GM23338 (cell line): ENCODE results near the gene GRM8. TPM values are rescaled to one million over a fixed set of nuclear protein-coding genes. Genes with fewer than 3 reads are reported as not detected.

ENCODE experiments used
- ATAC-seq: fragments of 200-7000 bp; cut with Tn5 transposase; 3 replicates; pipeline ENCODE4 v1.9.1; 2020
- DNase-seq: peaks from one replicate; pipeline ENCODE4 v3.0.0-alpha.2; 2015; ENCODE audit warnings: low spot score
- H2AFZ ChIP-seq: fragments of 200-600 bp; sonication (generic); 2 replicates; pipeline ENCODE4 v1.8.0; 2016; ENCODE audit warnings: antibody characterized with exemption, mild to moderate bottlenecking, moderate library complexity
- H3F3A ChIP-seq: fragments of 200-600 bp; sonication (generic); replicated peaks from 2 replicates; pipeline ENCODE4 v1.8.0; 2017; ENCODE audit warnings: antibody characterized with exemption, mixed run types, low read depth
- H3K27ac ChIP-seq: fragments of 200-600 bp; sonication (generic); 2 replicates; pipeline ENCODE4 v1.6.1; 2016; ENCODE audit warnings: low read depth
- H3K27me3 ChIP-seq: fragments of 200-600 bp; sonication (generic); 2 replicates; pipeline ENCODE4 v1.8.0; 2016; ENCODE audit warnings: mild to moderate bottlenecking, mixed run types, moderate library complexity; ENCODE audit not compliant: insufficient read depth
- H3K36me3 ChIP-seq: fragments of 200-600 bp; sonication (generic); 2 replicates; pipeline ENCODE4 v1.8.0; 2016; ENCODE audit warnings: mild to moderate bottlenecking; ENCODE audit not compliant: insufficient read depth
- H3K4me1 ChIP-seq: fragments of 200-600 bp; sonication (generic); 2 replicates; pipeline ENCODE4 v1.8.0; 2016; ENCODE audit warnings: mild to moderate bottlenecking, moderate library complexity; ENCODE audit not compliant: insufficient read depth
- H3K4me2 ChIP-seq: fragments of 200-600 bp; sonication (generic); 2 replicates; pipeline ENCODE4 v1.7.1; 2017; ENCODE audit warnings: mixed run types
- H3K4me3 ChIP-seq: fragments of 200-600 bp; sonication (generic); 2 replicates; pipeline ENCODE4 v1.6.1; 2016; ENCODE audit warnings: mixed run types
- H3K79me2 ChIP-seq: fragments of 200-600 bp; sonication (generic); replicated peaks from 2 replicates; pipeline ENCODE4 v1.8.0; 2017; ENCODE audit warnings: mild to moderate bottlenecking; ENCODE audit not compliant: insufficient read depth
- H3K9me2 ChIP-seq: fragments of 200-600 bp; sonication (generic); 2 replicates; pipeline ENCODE4 v1.8.0; 2017; ENCODE audit not compliant: insufficient read depth
- H4K20me1 ChIP-seq: fragments of 200-600 bp; sonication (generic); replicated peaks from 2 replicates; pipeline ENCODE4 v1.8.0; 2017; ENCODE audit warnings: mild to moderate bottlenecking; ENCODE audit not compliant: insufficient read depth
- H3K27ac Mint-ChIP-seq: 2 replicates; pipeline ENCODE4 v1.8.0; 2020; ENCODE audit warnings: inconsistent platforms, mild to moderate bottlenecking, moderate library complexity, mixed read lengths
- H3K27me3 Mint-ChIP-seq: 3 replicates; pipeline ENCODE4 v1.8.0; 2022; ENCODE audit warnings: low read depth, mild to moderate bottlenecking, moderate library complexity, mixed read lengths, inconsistent platforms; ENCODE audit not compliant: insufficient read depth, poor library complexity
- H3K36me3 Mint-ChIP-seq: 3 replicates; pipeline ENCODE4 v1.8.0; 2021; ENCODE audit warnings: low read depth, mild to moderate bottlenecking, inconsistent platforms, moderate library complexity, mixed read lengths
- H3K4me1 Mint-ChIP-seq: 3 replicates; pipeline ENCODE4 v1.8.0; 2020; ENCODE audit warnings: mild to moderate bottlenecking, inconsistent platforms, mixed read lengths
- H3K4me3 Mint-ChIP-seq: 3 replicates; pipeline ENCODE4 v1.8.0; 2021; ENCODE audit warnings: moderate library complexity, mild to moderate bottlenecking, inconsistent platforms, mixed read lengths
- H3K9me3 Mint-ChIP-seq: 3 replicates; pipeline ENCODE4 v1.8.0; 2020; ENCODE audit warnings: moderate library complexity, mild to moderate bottlenecking, inconsistent platforms, mixed read lengths
- EZH2 ChIP-seq: fragments of 200-600 bp; sonication (generic); IDR thresholded peaks from one replicate; pipeline ENCODE4 v1.8.0; 2017; ENCODE audit warnings: antibody characterized with exemption, mild to moderate bottlenecking, low read depth; ENCODE audit not compliant: unreplicated experiment
- JUNB ChIP-seq: IDR thresholded peaks from one replicate; pipeline ENCODE4 v1.6.1; 2016; ENCODE audit warnings: antibody characterized with exemption; ENCODE audit not compliant: unreplicated experiment
- NANOG ChIP-seq: IDR thresholded peaks from 2 replicates; pipeline ENCODE4 v1.6.1; 2016; ENCODE audit warnings: antibody characterized with exemption, borderline replicate concordance
- POLR2AphosphoS5 ChIP-seq: IDR thresholded peaks from 2 replicates; pipeline ENCODE4 v1.6.1; 2016; ENCODE audit warnings: antibody characterized with exemption, low read depth
- REST ChIP-seq: IDR thresholded peaks from one replicate; pipeline ENCODE4 v1.6.1; 2018; ENCODE audit warnings: antibody characterized with exemption; ENCODE audit not compliant: unreplicated experiment
- STAT1 ChIP-seq: IDR thresholded peaks from one replicate; pipeline ENCODE4 v1.6.1; 2016; ENCODE audit warnings: antibody characterized with exemption; ENCODE audit not compliant: unreplicated experiment
- ZNF114 ChIP-seq: fragments of 250-450 bp; sonication (Bioruptor Pico); IDR thresholded peaks from 2 replicates; pipeline ENCODE4 v1.5.0; 2020; ENCODE audit warnings: mild to moderate bottlenecking, moderate library complexity
- ZNF331 ChIP-seq: fragments of 250-450 bp; sonication (Bioruptor Pico); IDR thresholded peaks from 2 replicates; pipeline ENCODE4 v1.5.0; 2020; ENCODE audit warnings: low read depth, mild to moderate bottlenecking, moderate library complexity
- polyA plus RNA-seq: library from polyadenylated mRNA; unstranded; fragments of >200 nt; fragmentation: Nextera tagmentation; extraction: Ambion mirVana; gene quantifications from 2 replicates; pipeline ENCODE4 v1.2.1, GENCODE V29; 2016
- total RNA-seq: library from RNA; depleted of rRNA; stranded (reverse); fragments of >200 nt; shearing (Covaris generic); gene quantifications from 2 replicates; pipeline ENCODE4 v1.2.3, GENCODE V29; 2014

GRM8 gene
- total and polyA plus RNA-seq, 2 experiments from 2014 or later: 1.9 to 6.6 TPM

- TF ChIP-seq STAT1: no peak
- TF ChIP-seq ZNF331 (CRISPR knock-in tag): no peak
- TF ChIP-seq REST: no peak
- TF ChIP-seq JUNB: no peak
- no peak for TF ChIP-seq POLR2AphosphoS5
These were observed 554.3 kb downstream of the GRM8 start for GRCh38 chr7:126698446-126698845.

GRCh38 chr7:126696256-126697038 is 556.3 kb downstream of the GRM8 start:
- ATAC-seq: no peak
- H3K4me3 ChIP-seq: no peak overlapping the region
- H3K4me1 Mint-ChIP-seq: peaks cover 25% of the 10 kb centered on the region
- no peak overlapping the region for H3K27ac ChIP-seq
- H3K4me1 ChIP-seq: peaks cover 9% of the 10 kb centered on the region; the same call in 1 of the 2 replicates
- 0 out of 2 replicates have a peak overlapping the region, but pooled peaks have one; percentile 4 for H3K27ac Mint-ChIP-seq
- no peaks in the 10 kb centered on the region for H3F3A ChIP-seq
- H3K4me3 Mint-ChIP-seq: no peak overlapping the region
- no peak overlapping the region for H3K4me2 ChIP-seq
- H4K20me1 ChIP-seq: no peaks in the 10 kb centered on the region
- H3K27me3 ChIP-seq: no peaks in the 10 kb centered on the region
- TF ChIP-seq ZNF114 (CRISPR knock-in tag) (no peak), POLR2AphosphoS5 (no peak), NANOG (no peak), EZH2 (no peak)
- no peaks in the 10 kb centered on the region for H3K79me2 ChIP-seq
- no peak overlapping the region for H2AFZ ChIP-seq
- no peaks in the 10 kb centered on the region; the same call in 1 of the 2 replicates for H3K9me2 ChIP-seq
- H3K9me3 Mint-ChIP-seq: peaks cover 4% of the 10 kb centered on the region; the same call in 2 of the 3 replicates
- DNase-seq: no peak
- no peaks in the 10 kb centered on the region for H3K27me3 Mint-ChIP-seq
- no peaks in the 10 kb centered on the region for H3K36me3 ChIP-seq
- peaks cover 5% of the 10 kb centered on the region; the same call in 2 of the 3 replicates for H3K36me3 Mint-ChIP-seq

More at GRCh38 chr7:126698446-126698845, 554.3 kb downstream of the GRM8 start:
- no peaks in the 10 kb centered on the region for H3K27me3 Mint-ChIP-seq
- DNase-seq (no peak), ATAC-seq (no peak)
- Histone ChIP-seq H3K79me2 (no peaks in the 10 kb centered on the region), H3K4me3 (no peak overlapping the region), H3F3A (no peaks in the 10 kb centered on the region), H4K20me1 (no peaks in the 10 kb centered on the region), H3K9me2 (no peaks in the 10 kb centered on the region), H3K27me3 (no peaks in the 10 kb centered on the region), H3K4me1 (peaks cover 10% of the 10 kb centered on the region; the same call in 1 of the 2 replicates), H3K36me3 (no peaks in the 10 kb centered on the region), H3K27ac (no peak overlapping the region), H3K4me2 (no peak overlapping the region), H2AFZ (no peak overlapping the region)
- H3K36me3 Mint-ChIP-seq: no peaks in the 10 kb centered on the region; the same call in 2 of the 3 replicates
- peaks cover 29% of the 10 kb centered on the region for H3K4me1 Mint-ChIP-seq
- H3K4me3 Mint-ChIP-seq: no peak overlapping the region
- no peaks in the 10 kb centered on the region for H3K9me3 Mint-ChIP-seq
- H3K27ac Mint-ChIP-seq: no peak overlapping the region
